T-helper 2 cell (primary cell): ENCODE data around the gene CLIP4.

Experiments used
- DNase-seq, 5 experiments: peaks; one replicate each; pipeline versions ENCODE4 v3.0.0 to v3.0.0-alpha.2; 2012 to 2022

The CLIP4 gene

GRCh38 chr2:29223851-29224692, 108.9 kb downstream of the CLIP4 start:
- no peak for DNase-seq

DNA sequence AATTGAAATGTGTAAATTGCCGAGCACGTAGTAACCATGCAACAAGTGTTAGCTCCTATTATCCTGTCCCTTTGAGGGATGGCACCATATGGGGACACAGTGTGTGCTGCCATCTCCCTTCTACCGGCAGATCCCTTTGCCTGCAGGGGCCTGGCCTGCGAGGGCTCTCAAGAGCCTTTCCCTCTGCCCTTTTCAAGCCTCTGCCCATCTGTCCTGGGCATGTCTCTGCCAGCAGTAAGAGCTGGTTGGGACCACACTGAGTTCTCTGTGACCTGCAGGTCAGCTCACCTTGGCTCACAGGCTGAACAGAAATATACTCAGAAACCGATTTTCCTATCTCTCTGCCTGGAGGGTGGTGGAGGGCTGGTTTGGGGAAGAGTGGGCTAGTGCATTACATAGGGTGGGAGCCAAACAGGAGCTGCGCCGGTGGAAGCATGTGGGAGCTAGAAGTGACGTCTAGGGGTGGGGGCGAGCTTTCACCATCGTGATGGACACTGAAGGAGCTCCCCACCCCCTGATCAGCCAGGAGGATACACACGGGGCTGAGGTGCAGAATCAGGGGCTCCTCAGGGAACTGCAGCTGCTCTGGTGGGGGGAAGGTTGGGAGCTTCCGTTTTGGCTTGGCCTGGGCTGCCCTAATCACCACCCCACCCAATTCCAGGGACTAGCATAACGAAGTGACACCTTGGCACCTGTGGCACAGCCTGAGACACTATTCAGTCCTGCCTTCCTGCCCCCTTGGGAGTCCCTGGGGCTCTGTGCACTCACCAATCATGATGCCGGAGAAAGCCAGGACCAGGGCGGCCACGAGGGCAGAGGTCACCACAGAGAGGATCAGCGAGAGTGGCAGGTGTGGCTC, 109.7 kb downstream of the CLIP4 start:
- DNase-seq, result no peak

DNA sequence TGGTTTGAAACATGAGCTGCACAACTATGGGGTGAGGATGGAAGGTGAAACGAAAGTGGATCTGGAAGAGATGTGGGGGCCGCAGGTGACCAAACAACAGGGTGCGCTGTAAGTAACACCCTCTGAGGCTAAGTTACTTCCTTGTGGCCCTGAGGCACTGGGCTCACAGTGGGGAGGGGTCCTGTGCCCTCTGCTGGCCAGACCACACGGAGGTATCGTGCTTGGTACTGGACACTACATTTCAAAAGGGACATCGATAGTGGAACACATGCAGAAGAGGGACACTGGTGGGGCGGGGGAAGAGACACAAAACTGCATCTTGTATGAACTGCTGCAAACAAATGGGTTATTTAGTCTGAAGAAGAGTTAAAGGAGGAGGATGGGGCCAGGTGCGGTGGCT, 110.6 kb downstream of the CLIP4 start:
- no peak for DNase-seq

DNA sequence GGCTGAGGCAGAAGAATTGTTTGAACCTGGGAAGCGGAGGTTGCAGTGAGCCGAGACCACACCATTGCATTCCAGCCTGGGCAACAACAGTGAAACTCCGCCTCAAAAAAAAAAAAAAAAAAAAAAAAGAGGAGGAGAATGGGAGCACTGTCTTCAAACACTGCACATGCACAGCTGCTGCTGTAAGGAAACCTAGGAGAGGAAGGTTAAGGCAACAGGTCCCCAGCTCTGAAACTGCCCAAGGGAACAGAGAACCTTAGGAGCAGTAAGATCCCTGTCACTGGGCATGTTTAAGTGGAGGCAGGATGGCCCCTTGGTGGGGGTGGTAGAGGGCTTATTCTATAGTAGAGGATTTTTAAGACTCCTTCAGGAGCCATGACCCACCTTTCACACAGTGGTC, 111.2 kb downstream of the CLIP4 start:
- no peak for DNase-seq

DNA sequence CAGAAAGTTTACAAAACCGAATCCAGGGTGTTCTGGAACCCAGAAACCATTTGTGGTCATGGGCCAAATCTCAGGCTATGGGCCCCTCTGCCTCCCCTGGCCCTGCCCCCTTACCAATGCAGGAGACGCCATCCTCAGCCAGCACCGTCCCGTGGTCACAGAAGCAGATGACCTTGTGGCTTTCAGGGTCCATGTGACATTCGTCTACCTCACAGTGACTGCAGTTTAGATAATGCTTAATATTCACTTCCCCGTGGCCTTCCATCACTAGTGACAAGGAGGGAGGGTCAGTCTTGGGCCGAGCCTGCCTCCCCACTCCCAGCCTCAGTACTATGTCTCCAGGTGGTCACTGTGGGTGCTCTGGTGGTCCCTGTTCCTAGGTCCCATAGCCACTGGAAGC, 111.6 kb downstream of the CLIP4 start:
- no peak for DNase-seq

- DNase-seq, result no peak
These were observed 112.9 kb downstream of the CLIP4 start for GRCh38 chr2:29227935-29228675.

DNA sequence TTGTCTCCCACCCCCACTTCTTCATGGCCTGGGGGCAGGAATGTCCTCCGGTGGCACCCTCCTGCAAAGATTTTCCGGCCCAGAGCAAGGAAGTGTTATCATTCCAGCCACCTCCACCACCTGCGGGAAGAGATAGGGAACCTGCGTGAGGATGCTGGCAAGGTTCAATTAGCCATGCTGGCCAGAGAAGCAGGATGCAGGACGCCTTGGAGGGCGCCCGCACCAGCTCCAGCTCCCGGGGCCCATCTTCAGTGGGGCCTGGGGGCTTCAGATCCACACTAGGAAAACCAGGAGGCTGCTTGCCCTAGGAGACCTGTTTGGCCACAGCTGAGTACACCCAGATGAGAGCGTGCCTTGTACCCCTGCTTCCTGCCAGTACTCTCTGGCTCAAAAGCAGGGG, 113.7 kb downstream of the CLIP4 start:
- no peak for DNase-seq

DNA sequence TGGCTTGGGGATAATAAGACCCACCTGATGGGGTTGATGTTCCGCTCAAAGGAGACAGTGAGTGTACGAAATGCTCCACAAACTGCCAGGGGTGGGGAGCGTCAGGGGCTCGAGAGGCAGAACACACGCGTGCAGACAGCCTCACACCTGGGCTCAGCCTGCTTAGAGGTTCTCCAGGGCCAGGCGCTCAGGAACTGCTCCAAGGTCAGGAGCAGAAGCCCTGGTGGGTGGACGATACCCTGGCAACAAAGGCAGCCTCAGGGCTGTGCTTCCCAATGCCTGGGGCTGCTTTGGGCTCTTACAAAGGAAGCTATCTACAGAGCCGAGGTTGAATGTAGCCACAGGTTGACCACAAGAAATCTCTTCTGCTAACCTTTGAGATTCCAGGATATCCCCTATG, 114.4 kb downstream of the CLIP4 start:
- no peak for DNase-seq

GRCh38 chr2:29232041-29232440, 116.8 kb downstream of the CLIP4 start:
- DNase-seq, result no peak

DNA sequence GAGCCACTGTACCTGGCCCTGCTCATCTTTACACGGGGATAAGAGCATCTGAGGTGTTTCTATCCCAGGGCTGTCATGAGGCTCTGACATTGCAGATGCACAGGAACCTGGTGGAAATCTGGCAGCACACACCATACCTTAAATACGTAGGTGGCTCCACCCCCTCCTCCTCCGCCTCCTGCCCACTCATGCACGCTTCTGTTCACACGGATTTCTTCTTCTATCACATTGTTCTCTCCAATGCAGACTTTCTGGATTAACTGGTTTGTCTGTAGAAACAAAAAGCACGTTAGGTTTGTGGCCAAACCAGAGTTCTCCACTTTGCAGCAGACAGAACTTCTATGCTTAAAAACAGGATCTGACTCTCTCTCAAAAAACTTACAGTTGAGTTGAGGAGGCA, 118.2 kb downstream of the CLIP4 start:
- DNase-seq, result no peak

DNA sequence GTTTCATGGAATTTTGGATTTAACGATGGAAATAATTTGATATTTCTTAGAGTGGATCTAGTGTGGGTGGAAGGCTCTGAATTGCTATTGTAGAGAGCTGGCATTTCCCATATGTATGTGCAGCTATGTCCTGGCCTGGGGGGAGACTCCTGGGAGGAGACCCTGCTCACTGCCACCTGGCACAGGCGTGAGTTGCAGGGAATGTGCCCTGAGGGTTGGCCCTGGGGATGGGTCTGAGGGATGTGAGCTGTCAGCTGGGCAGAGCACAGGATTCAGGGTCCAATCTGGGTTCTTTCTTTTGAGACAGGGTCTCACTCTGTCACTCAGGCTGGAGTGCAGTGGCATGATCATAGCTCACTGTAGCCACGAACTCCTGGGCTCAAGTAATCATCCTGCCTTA, 120.2 kb downstream of the CLIP4 start:
- no peak for DNase-seq

GRCh38 chr2:29236074-29236473, 120.9 kb downstream of the CLIP4 start:
- no peak for DNase-seq

GRCh38 chr2:29238497-29238896, 123.3 kb downstream of the CLIP4 start:
- no peak for DNase-seq
